Liver (tissue), 9 donors: Measurements from ENCODE around the gene DPF3. TPM values are rescaled to one million over a fixed set of nuclear protein-coding genes. Genes with fewer than 3 reads are reported as not detected.

Experiments used
- DNase-seq: peaks from one replicate; pipeline ENCODE4 v3.0.0-alpha.2; 2017; ENCODE audit warnings: low spot score
- H3K27ac ChIP-seq, 2 donors: one replicate each; pipeline ENCODE4 v1.7.0; 2013; ENCODE audit warnings: inconsistent platforms in 2 of 2, low read length in 2 of 2, control low read depth in 1 of 2, low read depth in 1 of 2, mild to moderate bottlenecking in 1 of 2
- H3K27me3 ChIP-seq, 4 donors: one replicate each; pipeline versions ENCODE4 v1.6.1 to v1.7.0; 2013; ENCODE audit warnings: low read length in 3 of 4, inconsistent platforms in 1 of 4, mild to moderate bottlenecking in 1 of 4, moderate library complexity in 1 of 4; ENCODE audit not compliant: control insufficient read depth in 4 of 4, insufficient read depth in 4 of 4
- H3K36me3 ChIP-seq, 4 donors: one replicate each; pipeline versions ENCODE4 v1.6.1 to v1.7.0; 2013; ENCODE audit warnings: low read length in 3 of 4, mild to moderate bottlenecking in 3 of 4, low read depth in 1 of 4, moderate library complexity in 1 of 4; ENCODE audit not compliant: control insufficient read depth in 4 of 4, insufficient read depth in 3 of 4
- H3K4me1 ChIP-seq, 4 donors: one replicate each; pipeline versions ENCODE4 v1.6.1 to v1.7.0; 2013; ENCODE audit warnings: low read length in 3 of 4, mild to moderate bottlenecking in 3 of 4, moderate library complexity in 1 of 4; ENCODE audit not compliant: control insufficient read depth in 4 of 4, insufficient read depth in 4 of 4
- H3K4me3 ChIP-seq, 3 donors: one replicate each; pipeline versions ENCODE4 v1.6.1 to v1.7.0; 2013; ENCODE audit warnings: low read length in 3 of 3, control low read depth in 1 of 3, low read depth in 1 of 3, mild to moderate bottlenecking in 1 of 3
- H3K9ac ChIP-seq, 2 donors: one replicate each; pipeline ENCODE4 v1.7.0; 2013; ENCODE audit warnings: low read length in 2 of 2, mild to moderate bottlenecking in 2 of 2, moderate library complexity in 2 of 2, control low read depth in 1 of 2, low read depth in 1 of 2
- H3K9me3 ChIP-seq, 4 donors: one replicate each; pipeline versions ENCODE4 v1.6.1 to v1.7.0; 2013; ENCODE audit warnings: low read length in 3 of 4; ENCODE audit not compliant: control insufficient read depth in 4 of 4
- ATF3 ChIP-seq: IDR thresholded peaks from 2 replicates; pipeline ENCODE4 v1.6.1; 2016; ENCODE audit warnings: antibody characterized with exemption
- CTCF ChIP-seq: fragments of 150-350 bp; IDR thresholded peaks from 2 replicates; pipeline ENCODE4 v1.5.1; 2017; ENCODE audit warnings: improper control_type of control experiment, low read depth, low read length; ENCODE audit not compliant: missing input control
- EGR1 ChIP-seq, 2 donors: IDR thresholded peaks; 2 replicates each; pipeline ENCODE4 v1.6.1; 2016 to 2018; ENCODE audit warnings: antibody characterized with exemption in 2 of 2, low read depth in 2 of 2
- FOXA1 ChIP-seq: IDR thresholded peaks from 2 replicates; pipeline ENCODE4 v1.6.1; 2016; ENCODE audit warnings: antibody characterized with exemption
- FOXA2 ChIP-seq: IDR thresholded peaks from 2 replicates; pipeline ENCODE4 v1.6.1; 2016; ENCODE audit warnings: antibody characterized with exemption
- GABPA ChIP-seq, 2 donors: IDR thresholded peaks in 1 of 2; conservative IDR thresholded peaks in 1 of 2; 2 replicates each; pipeline ENCODE4 v1.6.1; 2016; ENCODE audit warnings: antibody characterized with exemption in 2 of 2, mild to moderate bottlenecking in 1 of 2, moderate library complexity in 1 of 2
- HNF4A ChIP-seq, 2 donors: conservative IDR thresholded peaks; 2 replicates each; pipeline ENCODE4 v1.6.1; 2016; ENCODE audit warnings: antibody characterized with exemption in 2 of 2, mild to moderate bottlenecking in 2 of 2
- HNF4G ChIP-seq: IDR thresholded peaks from 2 replicates; pipeline ENCODE4 v1.6.1; 2016; ENCODE audit warnings: antibody characterized with exemption
- JUND ChIP-seq, 2 donors: IDR thresholded peaks; 2 replicates each; pipeline ENCODE4 v1.6.1; 2016; ENCODE audit warnings: antibody characterized with exemption in 2 of 2
- MAX ChIP-seq: IDR thresholded peaks from 2 replicates; pipeline ENCODE4 v1.6.1; 2016; ENCODE audit warnings: antibody characterized with exemption
- NR2F2 ChIP-seq: IDR thresholded peaks from 2 replicates; pipeline ENCODE4 v1.6.1; 2016; ENCODE audit warnings: antibody characterized with exemption
- RAD21 ChIP-seq, 2 donors: IDR thresholded peaks; 2 replicates each; pipeline ENCODE4 v1.6.1; 2016; ENCODE audit warnings: antibody characterized with exemption in 2 of 2, mild to moderate bottlenecking in 2 of 2
- REST ChIP-seq: IDR thresholded peaks from 2 replicates; pipeline ENCODE4 v1.6.1; 2016; ENCODE audit warnings: antibody characterized with exemption, mild to moderate bottlenecking
- RXRA ChIP-seq, 2 donors: IDR thresholded peaks; 2 replicates each; pipeline ENCODE4 v1.6.1; 2017 to 2018; ENCODE audit warnings: antibody characterized with exemption in 2 of 2, mild to moderate bottlenecking in 1 of 2
- SP1 ChIP-seq: IDR thresholded peaks from 2 replicates; pipeline ENCODE4 v1.6.1; 2018; ENCODE audit warnings: antibody characterized with exemption, mild to moderate bottlenecking
- TAF1 ChIP-seq: conservative IDR thresholded peaks from 2 replicates; pipeline ENCODE4 v1.6.1; 2016; ENCODE audit warnings: antibody characterized with exemption, mild to moderate bottlenecking
- YY1 ChIP-seq: IDR thresholded peaks from 2 replicates; pipeline ENCODE4 v1.6.1; 2016; ENCODE audit warnings: antibody characterized with exemption, mild to moderate bottlenecking
- ZBTB33 ChIP-seq: IDR thresholded peaks from 2 replicates; pipeline ENCODE4 v1.6.1; 2016; ENCODE audit warnings: antibody characterized with exemption
- WGBS: extraction: QIAGEN DNeasy Blood & Tissue Kit; methylation state at CpG from one replicate; pipeline ENCODE4 v1.1.7; 2013; 5-methylcytosine and 5-hydroxymethylcytosine counted together
- polyA plus RNA-seq, 2 donors: library from polyadenylated mRNA; stranded (reverse) in 1 of 2; unstranded in 1 of 2; fragments of 200-250 nt in 1 of 2; fragments of >200 nt in 1 of 2; fragmentation: Nextera tagmentation in 1 of 2; extraction: Ambion mirVana in 1 of 2; gene quantifications; one replicate each; pipeline versions ENCODE4 v1.2.1 to v1.2.3, GENCODE V29; 2013 to 2015
- total RNA-seq, 2 donors: library from RNA; depleted of rRNA; stranded (reverse); fragments of >200 nt; gene quantifications; one replicate each; pipeline ENCODE4 v1.2.3, GENCODE V29; 2014
- donor health status: healthy.
- donor health status: healthy.
- donor health status: healthy.
- donor health status: healthy.
- donor health status: healthy.

Gene DPF3
- total and polyA plus RNA-seq, 4 donors, result 1.1 to 23.2 (median 2.5) TPM

GRCh38 chr14:72782817-72783216 is 111.1 kb downstream of the DPF3 start:
- Histone ChIP-seq H3K4me3 (no peak overlapping the region), H3K27ac (no peak overlapping the region), H3K9me3 (no peaks in the 10 kb centered on the region), H3K9ac (no peak overlapping the region), H3K36me3 (no peaks in the 10 kb centered on the region), H3K4me1 (peaks cover 0 to 17% (median 5%) of the 10 kb centered on the region in 4 donors), H3K27me3 (no peaks in the 10 kb centered on the region)
- 100% methylated on average over 2 of the region's 2 CpGs for WGBS
- no peak for DNase-seq
- TF ChIP-seq YY1, result no peak
- TF ChIP-seq JUND (IDR thresholded peaks at IDR 0.05), result no peak
- TF ChIP-seq SP1, result no peak
- TF ChIP-seq HNF4G, result no peak
- TF ChIP-seq MAX, result no peak
- no peak for TF ChIP-seq GABPA (IDR thresholded peaks at IDR 0.05 in 1 of 2, conservative IDR thresholded peaks at IDR 0.05 in 1 of 2)
- no peak for TF ChIP-seq ZBTB33
- TF ChIP-seq RXRA (IDR thresholded peaks at IDR 0.05), result no peak
- no peak for TF ChIP-seq FOXA2
- TF ChIP-seq REST, result no peak
- no peak for TF ChIP-seq CTCF
- no peak for TF ChIP-seq HNF4A (conservative IDR thresholded peaks at IDR 0.05)
- TF ChIP-seq RAD21 (IDR thresholded peaks at IDR 0.05), result no peak
- no peak for TF ChIP-seq ATF3
- no peak for TF ChIP-seq EGR1 (IDR thresholded peaks at IDR 0.05; ENCODE audit: low read depth in 2 of 2)
- TF ChIP-seq TAF1, result no peak
- TF ChIP-seq NR2F2, result no peak
- TF ChIP-seq FOXA1, result no peak
